Glutamatergic neuron (in vitro differentiated cells): ENCODE data around the gene TRAF2. TPM values are rescaled to one million over a fixed set of nuclear protein-coding genes. Genes with fewer than 3 reads are reported as not detected.

Experiments used
- DNase-seq: peaks from one replicate; pipeline ENCODE4 v3.0.0; 2022
- H3K27ac Mint-ChIP-seq: one replicate; pipeline ENCODE4 v1.8.0; 2020; ENCODE audit warnings: mild to moderate bottlenecking, mixed read lengths, inconsistent platforms; ENCODE audit not compliant: unreplicated experiment
- H3K27me3 Mint-ChIP-seq: one replicate; pipeline ENCODE4 v1.8.0; 2020; ENCODE audit warnings: mild to moderate bottlenecking, moderate library complexity, mixed read lengths, inconsistent platforms; ENCODE audit not compliant: unreplicated experiment
- H3K36me3 Mint-ChIP-seq: one replicate; pipeline ENCODE4 v1.8.0; 2020; ENCODE audit warnings: mild to moderate bottlenecking, mixed read lengths, inconsistent platforms; ENCODE audit not compliant: unreplicated experiment
- H3K4me1 Mint-ChIP-seq: one replicate; pipeline ENCODE4 v1.8.0; 2020; ENCODE audit warnings: mild to moderate bottlenecking, low read depth, mixed read lengths, inconsistent platforms; ENCODE audit not compliant: unreplicated experiment
- H3K4me3 Mint-ChIP-seq: one replicate; pipeline ENCODE4 v1.8.0; 2020; ENCODE audit warnings: mild to moderate bottlenecking, mixed read lengths, inconsistent platforms; ENCODE audit not compliant: unreplicated experiment
- H3K9me3 Mint-ChIP-seq: one replicate; pipeline ENCODE4 v1.8.0; 2020; ENCODE audit warnings: mild to moderate bottlenecking, moderate library complexity, mixed read lengths, inconsistent platforms; ENCODE audit not compliant: unreplicated experiment
- CTCF ChIP-seq: fragments of 200-600 bp; sonication (generic); IDR thresholded peaks from one replicate; pipeline ENCODE4 v1.5.0; 2021; ENCODE audit not compliant: partially characterized antibody, unreplicated experiment
- total RNA-seq: library from RNA; stranded (reverse); fragmentation: NEBNext Ultra II Directional; extraction: Animal tissue kit (Norgen Biotek cat#: 25700); gene quantifications from one replicate; pipeline ENCODE4 v1.2.1, GENCODE V29; 2021; ENCODE audit not compliant: unreplicated experiment

The TRAF2 gene
- total RNA-seq, 1 donor from 2014 or later, result 27.3 TPM

DNA sequence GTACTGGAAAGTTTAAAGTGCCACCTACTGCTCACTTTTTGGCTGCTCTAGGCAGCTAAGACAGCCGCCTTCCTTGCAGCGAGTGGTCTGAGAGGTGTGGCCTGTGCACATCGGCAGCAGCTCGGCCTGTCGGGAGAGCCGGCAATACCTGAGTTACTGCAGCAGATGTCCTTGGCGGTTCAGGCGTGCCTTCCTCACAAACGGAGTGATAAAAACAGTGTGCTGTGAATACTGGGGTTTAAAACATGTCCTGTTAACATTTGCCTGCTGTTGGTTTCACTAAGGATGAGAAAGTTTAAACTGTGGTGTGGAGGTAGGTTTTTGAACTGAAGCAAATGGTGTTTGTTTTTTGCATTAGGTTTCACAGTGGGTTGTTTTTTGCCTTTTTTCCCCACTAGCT lies 12.9 kb downstream of the TRAF2 start:
- Mint-ChIP-seq H3K36me3 (no peaks in the 10 kb centered on the region), H3K4me3 (no peak overlapping the region), H3K4me1 (peaks cover 19% of the 10 kb centered on the region), H3K27me3 (peaks cover 11% of the 10 kb centered on the region), H3K9me3 (peaks cover 9% of the 10 kb centered on the region), H3K27ac (no peak overlapping the region)
- TF ChIP-seq CTCF, result no peak
- DNase-seq, result no peak

GRCh38 chr9:136900556-136900955 lies 14.2 kb downstream of the TRAF2 start:
- Mint-ChIP-seq H3K27me3 (peaks cover 8% of the 10 kb centered on the region), H3K4me1 (peaks cover 24% of the 10 kb centered on the region), H3K27ac (no peak overlapping the region), H3K9me3 (peaks cover 9% of the 10 kb centered on the region), H3K36me3 (no peaks in the 10 kb centered on the region), H3K4me3 (no peak overlapping the region)
- no peak for TF ChIP-seq CTCF
- DNase-seq, result no peak

GRCh38 chr9:136900988-136901515 lies 14.7 kb downstream of the TRAF2 start:
- H3K4me1 Mint-ChIP-seq, result peaks cover 24% of the 10 kb centered on the region
- H3K27ac Mint-ChIP-seq, result no peak overlapping the region
- peaks cover under 1% of the 10 kb centered on the region for H3K36me3 Mint-ChIP-seq
- H3K27me3 Mint-ChIP-seq, result peaks cover 8% of the 10 kb centered on the region
- TF ChIP-seq CTCF, result no peak
- H3K4me3 Mint-ChIP-seq, result no peak overlapping the region
- H3K9me3 Mint-ChIP-seq, result peaks cover 9% of the 10 kb centered on the region
- DNase-seq, result no peak

DNA sequence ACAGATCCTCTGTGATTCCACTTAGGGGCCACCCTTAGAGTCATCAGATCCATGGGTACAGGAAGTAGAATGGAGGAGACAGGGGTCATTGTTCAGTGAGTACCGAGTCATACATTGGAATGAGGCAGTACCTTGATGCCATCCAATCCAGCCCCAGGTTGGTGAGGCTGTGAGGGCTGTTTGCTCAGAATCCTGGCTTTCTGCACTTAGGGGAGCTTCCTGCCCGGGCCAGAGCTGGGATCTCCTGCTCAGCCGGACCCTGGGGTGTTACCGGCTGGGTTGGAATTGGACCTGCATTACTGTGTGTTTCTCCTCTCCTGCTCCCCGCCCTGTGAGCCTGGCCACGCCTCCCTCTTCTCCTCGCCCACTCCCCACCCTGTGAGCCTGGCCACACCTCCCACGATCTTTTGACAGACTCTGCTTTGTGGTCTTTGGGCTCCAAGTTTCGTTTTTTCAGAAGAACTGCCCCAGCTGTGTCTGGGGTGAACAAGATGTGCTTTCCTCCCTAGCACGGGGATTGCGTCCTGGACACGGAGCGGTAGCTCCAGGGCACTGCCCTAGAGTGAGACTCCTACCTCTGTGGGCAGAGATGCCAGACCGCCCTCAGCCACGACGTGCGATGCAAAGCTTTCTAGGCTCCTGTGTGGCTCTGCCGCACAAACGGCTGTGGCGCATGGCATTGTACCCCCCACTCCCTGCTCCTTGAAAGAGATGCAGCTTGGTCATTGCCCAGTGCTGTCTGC lies 15.4 kb downstream of the TRAF2 start:
- H3K27me3 Mint-ChIP-seq, result peaks cover 8% of the 10 kb centered on the region
- peaks cover 4% of the 10 kb centered on the region for H3K36me3 Mint-ChIP-seq
- DNase-seq, result no peak
- peaks cover 24% of the 10 kb centered on the region for H3K4me1 Mint-ChIP-seq
- no peak for TF ChIP-seq CTCF
- peaks cover 11% of the 10 kb centered on the region for H3K9me3 Mint-ChIP-seq
- H3K27ac Mint-ChIP-seq, result peak overlapping the region; percentile 33
- peak overlapping the region; percentile 55 for H3K4me3 Mint-ChIP-seq

DNA sequence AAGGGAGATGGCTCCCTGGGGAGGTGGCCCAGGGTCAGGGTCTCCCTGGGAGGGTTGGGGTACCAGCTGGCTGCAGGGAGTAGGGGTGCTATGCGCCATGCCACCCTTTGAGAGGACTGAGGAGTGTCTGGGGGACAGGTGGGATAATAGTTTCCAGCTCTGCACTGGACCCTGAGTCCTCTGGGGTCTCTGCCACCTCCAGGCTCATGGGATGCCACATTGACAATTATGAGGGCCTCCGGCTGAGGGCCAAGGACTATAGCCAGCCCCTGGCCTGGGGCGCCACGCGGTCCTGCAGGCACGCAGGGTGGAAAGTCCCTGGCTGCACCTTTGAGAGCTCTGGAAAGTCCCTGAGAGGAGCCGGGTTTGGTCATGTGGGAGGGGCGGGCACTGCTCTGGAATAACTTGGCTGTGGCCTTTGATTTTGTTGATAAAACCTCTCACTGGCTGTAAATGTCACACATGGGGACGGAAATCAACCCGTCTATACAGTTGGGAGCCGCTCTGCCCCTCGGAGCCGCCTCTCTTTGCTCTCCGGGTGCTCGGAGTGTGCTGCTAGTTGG lies 16.0 kb downstream of the TRAF2 start:
- Mint-ChIP-seq H3K9me3 (peaks cover 8% of the 10 kb centered on the region), H3K27me3 (peaks cover 6% of the 10 kb centered on the region), H3K4me1 (peaks cover 24% of the 10 kb centered on the region), H3K27ac (peak overlapping the region; percentile 17), H3K36me3 (peaks cover 4% of the 10 kb centered on the region), H3K4me3 (no peak overlapping the region)
- no peak for DNase-seq
- no peak for TF ChIP-seq CTCF
